ENCODE results near the gene WNK1. TPM values are rescaled to one million over a fixed set of nuclear protein-coding genes. Genes with fewer than 3 reads are reported as not detected.

The WNK1 gene
- total and polyA plus RNA-seq, 12 donors = 14.2 to 315 (median 123) TPM

GRCh38 chr12:752695-753610, 574 bp downstream of the WNK1 start:
- 0 to 1% (median 0%) methylated on average over 1 to 115 of the region's 115 CpGs for WGBS, 4 donors
- DNase-seq = peak; percentile 55 to 73 (median 66)
- Histone ChIP-seq H3K4me3 (peak overlapping the region; percentile 70 to 90 (median 80)), H3K27ac (peak overlapping the region; percentile 92 to 98 (median 95)), H3K4me1 (replicated peaks in 1 of 2) (peaks cover 21 to 55% of the 10 kb centered on the region in 2 donors), H3K27me3 (no peaks in the 10 kb centered on the region), H3K36me3 (replicated peaks in 1 of 2) (no peaks in the 10 kb centered on the region), H3K9me3 (replicated peaks in 1 of 3) (no peaks in the 10 kb centered on the region)
- intact Hi-C loops (cut with DNase I) = loop anchor here (5.0 to 10.0 kb wide), 5 partner anchors 62 to 202 kb away; no protein-coding TSS in a partner anchor
- TF ChIP-seq POLR2A (IDR thresholded peaks at IDR 0.05) (no peak), CTCF (IDR thresholded peaks at IDR 0.05) (peak in 4 of 6 experiments; percentile 5 to 37 (median 21))

GRCh38 chr12:753611-754472, 1.5 kb downstream of the WNK1 start:
- Histone ChIP-seq H3K9me3 (replicated peaks in 1 of 3) (no peaks in the 10 kb centered on the region), H3K36me3 (replicated peaks in 1 of 2) (no peaks in the 10 kb centered on the region), H3K4me1 (replicated peaks in 1 of 2) (peaks cover 21 to 61% of the 10 kb centered on the region in 2 donors), H3K4me3 (peak overlapping the region; percentile 21 to 81 (median 77)), H3K27ac (peak overlapping the region; percentile 92 to 98 (median 95)), H3K27me3 (no peaks in the 10 kb centered on the region)
- 0 to 1% (median 0%) methylated on average over 20 to 63 of the region's 63 CpGs for WGBS, 4 donors
- intact Hi-C loops (cut with DNase I) = loop anchor here (5.0 to 10.0 kb wide), 5 partner anchors 61 to 201 kb away; no protein-coding TSS in a partner anchor
- peak; percentile 51 to 74 (median 66) for DNase-seq
- TF ChIP-seq CTCF (IDR thresholded peaks at IDR 0.05) (peak in 5 of 6 experiments; percentile 10 to 53 (median 27)), POLR2A (IDR thresholded peaks at IDR 0.05) (peak in 1 of 2 donors; percentile 40)

- no peaks in the 10 kb centered on the region for H3K27me3 ChIP-seq
- WGBS, 4 donors = 0 to 2% (median 1%) methylated on average over 5 of the region's 5 CpGs
Measured at GRCh38 chr12:754473-754820, 2.1 kb downstream of the WNK1 start.

More at GRCh38 chr12:754473-754820, 2.1 kb downstream of the WNK1 start:
- peak in 2 of 7 donors; percentile 9 to 25 for DNase-seq
- intact Hi-C loops (cut with DNase I) = loop anchor here (5.0 to 10.0 kb wide), 5 partner anchors 60 to 200 kb away; no protein-coding TSS in a partner anchor
- TF ChIP-seq CTCF (IDR thresholded peaks at IDR 0.05) (no peak), POLR2A (IDR thresholded peaks at IDR 0.05) (no peak)
- H3K36me3 ChIP-seq (replicated peaks in 1 of 2) = no peaks in the 10 kb centered on the region
- peak overlapping the region in 4 of 5 donors; percentile 93 to 98 (median 96) for H3K27ac ChIP-seq
- peak overlapping the region; percentile 21 to 81 (median 77) for H3K4me3 ChIP-seq
- no peaks in the 10 kb centered on the region for H3K9me3 ChIP-seq (replicated peaks in 1 of 3)
- H3K4me1 ChIP-seq (replicated peaks in 1 of 2) = peaks cover 21 to 67% of the 10 kb centered on the region in 2 donors

Measured in adrenal gland (tissue), 12 donors.